Immature natural killer cell (primary cell): ENCODE data around the gene PCDHGA8. TPM values are rescaled to one million over a fixed set of nuclear protein-coding genes. Genes with fewer than 3 reads are reported as not detected.
A peak's percentile ranks its signal among the peaks of the same experiment; 100 is the strongest.
"Not testable (repeated sequence)": the region's sequence is repeated elsewhere in the genome, so short reads cannot be mapped to it uniquely, and the experiment has no call there.

ENCODE experiments used
- DNase-seq, 3 donors: peaks; one replicate each; pipeline ENCODE4 v3.0.0; 2022; ENCODE audit warnings: mixed read lengths in 1 of 3
- H3K27ac Mint-ChIP-seq, 6 donors: one replicate each; pipeline ENCODE4 v1.8.0; 2020; ENCODE audit warnings: mixed read lengths in 6 of 6, mild to moderate bottlenecking in 5 of 6, inconsistent platforms in 4 of 6, moderate library complexity in 3 of 6
- H3K27me3 Mint-ChIP-seq, 3 donors: one replicate each; pipeline ENCODE4 v1.8.0; 2020 to 2021; ENCODE audit warnings: low read depth in 3 of 3, mild to moderate bottlenecking in 3 of 3, mixed read lengths in 3 of 3, moderate library complexity in 3 of 3, inconsistent platforms in 1 of 3
- H3K36me3 Mint-ChIP-seq, 3 donors: one replicate each; pipeline ENCODE4 v1.8.0; 2020; ENCODE audit warnings: mixed read lengths in 3 of 3, inconsistent platforms in 2 of 3, mild to moderate bottlenecking in 2 of 3
- H3K4me1 Mint-ChIP-seq, 2 donors: one replicate each; pipeline ENCODE4 v1.8.0; 2020; ENCODE audit warnings: inconsistent platforms in 2 of 2, mild to moderate bottlenecking in 2 of 2, mixed read lengths in 2 of 2, moderate library complexity in 1 of 2
- H3K4me3 Mint-ChIP-seq, 5 donors: one replicate each; pipeline ENCODE4 v1.8.0; 2020; ENCODE audit warnings: mild to moderate bottlenecking in 5 of 5, mixed read lengths in 5 of 5, inconsistent platforms in 3 of 5, moderate library complexity in 3 of 5
- H3K9me3 Mint-ChIP-seq, 6 donors: one replicate each; pipeline ENCODE4 v1.8.0; 2020; ENCODE audit warnings: mild to moderate bottlenecking in 6 of 6, mixed read lengths in 6 of 6, inconsistent platforms in 4 of 6, moderate library complexity in 3 of 6
- polyA plus RNA-seq, 3 donors: library from polyadenylated mRNA; unstranded; fragments of 300-500 nt; fragmentation: Illumina TruSeq; gene quantifications; one replicate each; pipeline ENCODE4 v1.2.3, GENCODE V29; 2021

The PCDHGA8 gene
- polyA plus RNA-seq, 3 donors from 2014 or later, result 0.07 TPM; not detected in 2

DNA sequence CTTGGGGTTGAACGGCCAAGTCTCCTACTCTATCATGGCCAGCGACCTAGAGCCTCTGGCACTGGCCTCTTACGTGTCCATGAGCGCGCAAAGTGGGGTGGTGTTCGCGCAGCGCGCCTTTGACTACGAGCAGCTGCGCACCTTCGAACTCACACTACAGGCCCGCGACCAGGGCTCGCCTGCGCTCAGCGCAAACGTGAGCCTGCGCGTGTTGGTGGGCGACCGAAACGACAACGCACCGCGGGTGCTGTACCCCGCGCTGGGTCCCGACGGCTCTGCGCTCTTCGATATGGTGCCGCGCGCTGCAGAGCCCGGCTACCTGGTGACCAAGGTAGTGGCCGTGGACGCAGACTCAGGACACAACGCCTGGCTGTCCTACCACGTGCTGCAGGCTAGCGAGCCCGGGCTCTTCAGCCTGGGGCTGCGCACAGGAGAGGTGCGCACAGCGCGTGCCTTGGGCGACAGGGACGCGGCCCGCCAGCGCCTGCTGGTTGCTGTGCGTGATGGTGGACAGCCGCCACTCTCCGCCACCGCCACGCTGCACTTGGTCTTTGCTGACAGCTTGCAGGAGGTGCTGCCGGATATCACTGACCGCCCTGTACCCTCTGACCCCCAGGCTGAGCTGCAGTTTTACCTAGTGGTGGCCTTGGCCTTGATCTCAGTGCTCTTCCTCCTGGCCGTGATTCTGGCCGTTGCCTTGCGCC, 7.3 kb downstream of the PCDHGA8 start:
- H3K9me3 Mint-ChIP-seq, result peaks cover 10 to 27% (median 13%) of the 10 kb centered on the region in 6 donors
- H3K27me3 Mint-ChIP-seq, result peaks cover 39 to 56% (median 48%) of the 10 kb centered on the region in 3 donors
- DNase-seq, result no peak
- H3K36me3 Mint-ChIP-seq, result peaks cover 6 to 8% (median 7%) of the 10 kb centered on the region in 3 donors
- H3K27ac Mint-ChIP-seq, result no peak overlapping the region
- H3K4me1 Mint-ChIP-seq, result peaks cover 3 to 7% of the 10 kb centered on the region in 2 donors
- H3K4me3 Mint-ChIP-seq, result peak overlapping the region in 1 of 5 donors; percentile 57

GRCh38 chr5:141402553-141403243, 10.3 kb downstream of the PCDHGA8 start, which contains the start of gene PCDHGA9:
Gene PCDHGA9 (plus strand): TSS chr5:141402778. CDS start chr5:141402953, 175 bp downstream.
- Mint-ChIP-seq H3K27me3 (peaks cover 40 to 44% (median 41%) of the 10 kb centered on the region in 3 donors), H3K9me3 (peaks cover 9 to 26% (median 17%) of the 10 kb centered on the region in 6 donors), H3K4me1 (peaks cover 7 to 13% of the 10 kb centered on the region in 2 donors), H3K36me3 (peaks cover 4 to 10% (median 7%) of the 10 kb centered on the region in 3 donors), H3K27ac (no peak within 1 kb of the TSS), H3K4me3 (peak within 1 kb of the TSS; percentile 68 to 85 (median 72))
- DNase-seq, result peak in 2 of 3 donors; percentile 18 to 30

GRCh38 chr5:141403387-141403786, 11.0 kb downstream of the PCDHGA8 start:
- Mint-ChIP-seq H3K27ac (no peak overlapping the region), H3K9me3 (peaks cover 9 to 33% (median 21%) of the 10 kb centered on the region in 6 donors), H3K4me3 (peak overlapping the region in 2 of 5 donors; percentile 41 to 85)

DNA sequence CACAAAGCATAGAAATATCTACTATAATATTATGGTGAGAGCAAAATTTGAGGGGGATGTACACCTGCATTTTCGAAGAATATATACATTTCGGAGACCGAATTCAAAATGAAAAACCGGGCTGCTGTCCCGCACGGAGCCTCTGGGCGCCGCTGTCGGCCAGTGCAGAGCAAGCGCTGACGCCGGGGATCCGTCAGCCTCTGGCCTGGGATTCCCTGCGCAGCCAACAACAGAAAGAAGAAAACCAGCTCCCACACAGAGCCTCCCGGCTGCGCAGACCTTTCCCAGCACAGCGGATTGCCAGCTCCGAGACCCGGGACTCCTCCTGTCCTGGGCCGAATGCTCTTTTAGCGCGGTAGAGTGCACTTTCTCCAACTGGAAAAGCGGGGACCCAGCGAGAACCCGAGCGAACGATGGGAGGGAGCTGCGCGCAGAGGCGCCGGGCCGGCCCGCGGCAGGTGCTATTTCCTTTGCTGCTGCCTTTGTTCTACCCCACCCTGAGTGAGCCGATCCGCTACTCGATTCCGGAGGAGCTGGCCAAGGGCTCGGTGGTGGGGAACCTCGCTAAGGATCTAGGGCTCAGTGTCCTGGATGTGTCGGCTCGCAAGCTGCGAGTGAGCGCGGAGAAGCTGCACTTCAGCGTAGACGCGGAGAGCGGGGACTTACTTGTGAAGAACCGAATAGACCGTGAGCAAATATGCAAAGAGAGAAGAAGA, 15.5 kb downstream of the PCDHGA8 start, which contains the start of gene PCDHGB6:
Gene PCDHGB6, plus strand, starts transcription at position 232 of the 716 bp plus-strand sequence. Its CDS starts 182 bp downstream, at position 414.
- Mint-ChIP-seq H3K4me3 (peak within 1 kb of the TSS; percentile 68 to 90 (median 81)), H3K9me3 (peaks cover 4 to 39% (median 26%) of the 10 kb centered on the region in 6 donors), H3K27me3 (peaks cover 37 to 49% (median 40%) of the 10 kb centered on the region in 3 donors), H3K36me3 (peaks cover 4 to 13% (median 8%) of the 10 kb centered on the region in 3 donors), H3K27ac (peak within 1 kb of the TSS in 4 of 6 donors; percentile 75 to 84 (median 78)), H3K4me1 (peaks cover 28 to 41% of the 10 kb centered on the region in 2 donors)
- peak; percentile 27 to 59 (median 55) for DNase-seq

More at GRCh38 chr5:141403387-141403786, 11.0 kb downstream of the PCDHGA8 start:
- peaks cover 4 to 10% (median 7%) of the 10 kb centered on the region in 3 donors for H3K36me3 Mint-ChIP-seq
- H3K4me1 Mint-ChIP-seq, result peaks cover 12 to 19% of the 10 kb centered on the region in 2 donors
- no peak for DNase-seq
- peaks cover 43 to 48% (median 45%) of the 10 kb centered on the region in 3 donors for H3K27me3 Mint-ChIP-seq

DNA sequence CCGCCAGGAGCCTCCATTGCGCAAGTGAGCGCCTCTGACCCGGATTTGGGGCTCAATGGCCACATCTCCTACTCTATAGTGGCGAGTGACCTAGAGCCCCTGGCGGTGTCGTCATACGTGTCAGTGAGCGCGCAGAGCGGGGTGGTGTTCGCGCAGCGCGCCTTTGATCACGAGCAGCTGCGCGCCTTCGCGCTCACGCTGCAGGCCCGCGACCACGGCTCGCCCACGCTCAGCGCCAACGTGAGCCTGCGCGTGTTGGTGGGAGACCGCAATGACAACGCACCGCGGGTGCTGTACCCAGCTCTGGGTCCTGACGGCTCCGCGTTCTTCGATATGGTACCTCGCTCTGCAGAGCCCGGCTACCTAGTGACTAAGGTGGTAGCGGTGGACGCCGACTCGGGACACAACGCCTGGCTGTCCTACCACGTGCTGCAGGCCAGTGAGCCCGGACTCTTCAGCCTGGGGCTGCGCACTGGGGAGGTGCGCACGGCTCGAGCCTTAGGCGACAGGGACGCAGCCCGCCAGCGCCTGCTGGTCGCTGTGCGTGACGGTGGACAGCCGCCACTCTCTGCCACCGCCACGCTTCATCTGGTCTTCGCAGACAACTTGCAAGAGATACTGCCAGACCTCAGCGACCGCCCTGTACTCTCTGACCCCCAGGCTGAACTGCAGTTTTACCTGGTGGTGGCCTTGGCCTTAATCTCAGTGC, 17.3 kb downstream of the PCDHGA8 start:
- H3K27me3 Mint-ChIP-seq, result peaks cover 45 to 46% (median 45%) of the 10 kb centered on the region in 3 donors
- no peak for DNase-seq
- H3K27ac Mint-ChIP-seq, result peak overlapping the region in 1 of 6 donors; percentile 69
- peaks cover 4 to 19% (median 18%) of the 10 kb centered on the region in 3 donors for H3K36me3 Mint-ChIP-seq
- peaks cover 43 to 58% of the 10 kb centered on the region in 2 donors for H3K4me1 Mint-ChIP-seq
- peak overlapping the region in 1 of 5 donors; percentile 73 for H3K4me3 Mint-ChIP-seq
- H3K9me3 Mint-ChIP-seq, result peaks cover 4 to 40% (median 30%) of the 10 kb centered on the region in 6 donors

- Mint-ChIP-seq H3K27ac (peak overlapping the region; percentile 32 to 82 (median 58)), H3K9me3 (peaks cover 4 to 49% (median 28%) of the 10 kb centered on the region in 6 donors), H3K27me3 (peaks cover 49 to 52% (median 49%) of the 10 kb centered on the region in 3 donors), H3K4me3 (peak overlapping the region; percentile 24 to 76 (median 53)), H3K36me3 (peaks cover 4 to 19% (median 18%) of the 10 kb centered on the region in 3 donors), H3K4me1 (peaks cover 47 to 70% of the 10 kb centered on the region in 2 donors)
- peak; percentile 20 to 57 (median 53) for DNase-seq
Observed at GRCh38 chr5:141411575-141411974, 19.1 kb downstream of the PCDHGA8 start.

GRCh38 chr5:141412854-141413539, 20.6 kb downstream of the PCDHGA8 start, which contains the start of gene PCDHGA10:
Gene PCDHGA10 (plus strand): TSS chr5:141412987. CDS start chr5:141413176, 189 bp downstream.
- Mint-ChIP-seq H3K27me3 (peaks cover 50 to 55% (median 51%) of the 10 kb centered on the region in 3 donors), H3K4me1 (peaks cover 48 to 71% of the 10 kb centered on the region in 2 donors), H3K9me3 (peaks cover 6 to 44% (median 24%) of the 10 kb centered on the region in 6 donors), H3K4me3 (peak within 1 kb of the TSS; percentile 82 to 89 (median 84)), H3K27ac (peak within 1 kb of the TSS in 5 of 6 donors; percentile 54 to 82 (median 62)), H3K36me3 (peaks cover 4 to 20% (median 18%) of the 10 kb centered on the region in 3 donors)
- peak; percentile 24 to 56 (median 50) for DNase-seq

- peak overlapping the region in 4 of 6 donors; percentile 5 to 61 (median 34) for H3K27ac Mint-ChIP-seq
- no peak for DNase-seq
Observed at GRCh38 chr5:141413540-141414069, 21.2 kb downstream of the PCDHGA8 start.

DNA sequence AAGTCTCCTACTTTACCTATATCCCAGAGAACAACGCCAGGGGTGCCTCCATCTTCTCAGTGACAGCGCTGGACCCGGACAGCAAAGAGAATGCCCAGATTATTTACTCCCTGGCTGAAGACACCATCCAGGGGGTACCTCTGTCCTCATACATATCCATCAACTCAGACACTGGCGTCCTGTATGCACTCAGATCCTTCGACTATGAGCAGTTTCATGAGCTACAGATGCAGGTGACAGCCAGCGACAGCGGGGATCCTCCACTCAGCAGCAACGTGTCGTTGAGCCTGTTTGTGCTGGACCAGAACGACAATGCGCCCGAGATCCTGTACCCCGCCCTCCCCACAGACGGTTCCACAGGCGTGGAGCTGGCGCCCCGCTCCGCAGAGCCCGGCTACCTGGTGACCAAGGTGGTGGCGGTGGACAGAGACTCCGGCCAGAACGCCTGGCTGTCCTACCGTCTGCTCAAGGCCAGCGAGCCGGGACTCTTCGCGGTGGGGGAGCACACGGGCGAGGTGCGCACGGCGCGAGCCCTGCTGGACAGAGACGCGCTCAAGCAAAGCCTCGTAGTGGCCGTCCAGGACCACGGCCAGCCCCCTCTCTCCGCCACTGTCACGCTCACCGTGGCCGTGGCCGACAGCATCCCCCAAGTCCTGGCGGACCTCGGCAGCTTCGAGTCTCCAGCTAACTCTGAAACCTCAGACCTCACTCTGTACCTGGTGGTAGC, 22.3 kb downstream of the PCDHGA8 start:
- Mint-ChIP-seq H3K27ac (peak overlapping the region in 1 of 6 donors; percentile 10), H3K9me3 (peaks cover 9 to 41% (median 19%) of the 10 kb centered on the region in 6 donors), H3K4me3 (peak overlapping the region; percentile 33 to 86 (median 59)), H3K27me3 (peaks cover 52 to 61% (median 53%) of the 10 kb centered on the region in 3 donors), H3K4me1 (peaks cover 40 to 68% of the 10 kb centered on the region in 2 donors), H3K36me3 (peaks cover 4 to 25% (median 22%) of the 10 kb centered on the region in 3 donors)
- not testable (repeated sequence) for DNase-seq

More at GRCh38 chr5:141413540-141414069, 21.2 kb downstream of the PCDHGA8 start:
- peaks cover 51 to 56% (median 56%) of the 10 kb centered on the region in 3 donors for H3K27me3 Mint-ChIP-seq
- peak overlapping the region; percentile 82 to 89 (median 84) for H3K4me3 Mint-ChIP-seq
- peaks cover 4 to 27% (median 23%) of the 10 kb centered on the region in 3 donors for H3K36me3 Mint-ChIP-seq
- H3K9me3 Mint-ChIP-seq, result peaks cover 10 to 44% (median 23%) of the 10 kb centered on the region in 6 donors
- H3K4me1 Mint-ChIP-seq, result peaks cover 46 to 71% of the 10 kb centered on the region in 2 donors

GRCh38 chr5:141415275-141415618, 22.8 kb downstream of the PCDHGA8 start:
- Mint-ChIP-seq H3K4me1 (peaks cover 39 to 65% of the 10 kb centered on the region in 2 donors), H3K9me3 (peaks cover 12 to 42% (median 22%) of the 10 kb centered on the region in 6 donors), H3K27ac (peak overlapping the region in 1 of 6 donors; percentile 15), H3K4me3 (peak overlapping the region; percentile 33 to 74 (median 59)), H3K36me3 (peaks cover 2 to 24% (median 22%) of the 10 kb centered on the region in 3 donors), H3K27me3 (peaks cover 52 to 63% (median 54%) of the 10 kb centered on the region in 3 donors)
- DNase-seq, result not testable (repeated sequence)
